SK-N-MC (cell line): Measurements from ENCODE around the gene PYDC1.

Source experiments
- DNase-seq: peaks from one replicate; pipeline ENCODE4 v3.0.0-alpha.2; 2011; ENCODE audit warnings: low read depth, low spot score
- H3K27ac ChIP-seq: fragments of 200-600 bp; sonication (generic); 2 replicates; pipeline ENCODE4 v1.5.1; 2016; ENCODE audit warnings: mixed run types
- H3K36me3 ChIP-seq: fragments of 200-600 bp; sonication (generic); 2 replicates; pipeline ENCODE4 v1.6.1; 2017; ENCODE audit warnings: antibody characterized with exemption, low read length, mixed read lengths; ENCODE audit not compliant: insufficient read depth
- H3K4me3 ChIP-seq: fragments of 200-600 bp; sonication (generic); 2 replicates; pipeline ENCODE4 v1.5.1; 2016
- H3K9ac ChIP-seq: fragments of 200-600 bp; sonication (generic); 2 replicates; pipeline ENCODE4 v1.8.0; 2017; ENCODE audit warnings: mixed run types, mixed read lengths; ENCODE audit not compliant: insufficient read length
- H3K9me3 ChIP-seq: fragments of 200-600 bp; sonication (generic); 2 replicates; pipeline ENCODE4 v1.6.1; 2017; ENCODE audit warnings: low read depth, mild to moderate bottlenecking, antibody characterized with exemption, low read length, moderate library complexity, mixed read lengths
- EZH2 ChIP-seq: fragments of 200-600 bp; sonication (generic); IDR thresholded peaks from one replicate; pipeline ENCODE4 v1.6.1; 2017; ENCODE audit warnings: antibody characterized with exemption
- FOXP2 ChIP-seq: optimal IDR thresholded peaks from 2 replicates; pipeline ENCODE3; 2011; ENCODE audit warnings: mild to moderate bottlenecking, moderate library complexity; ENCODE audit not compliant: insufficient read depth; ENCODE audit errors: extremely low read length, control extremely low read depth
- POLR2AphosphoS5 ChIP-seq: IDR thresholded peaks from 2 replicates; pipeline ENCODE4 v1.6.1; 2012; ENCODE audit warnings: mild to moderate bottlenecking, low read depth, low read length, borderline replicate concordance

The PYDC1 gene

GRCh38 chr16:31186930-31187807 lies 29.8 kb downstream of the PYDC1 start:
- Histone ChIP-seq H3K9me3 (no peaks in the 10 kb centered on the region), H3K36me3 (peaks cover 100% of the 10 kb centered on the region), H3K27ac (no peak overlapping the region), H3K9ac (no peak overlapping the region), H3K4me3 (no peak overlapping the region)
- TF ChIP-seq FOXP2: no peak
- TF ChIP-seq POLR2AphosphoS5: no peak
- no peak for TF ChIP-seq EZH2
- no peak for DNase-seq

GRCh38 chr16:31186176-31186575 lies 30.8 kb downstream of the PYDC1 start:
- TF ChIP-seq FOXP2: no peak
- Histone ChIP-seq H3K4me3 (no peak overlapping the region), H3K9ac (no peak overlapping the region), H3K36me3 (peaks cover 100% of the 10 kb centered on the region), H3K9me3 (no peaks in the 10 kb centered on the region), H3K27ac (no peak overlapping the region)
- DNase-seq: no peak

- DNase-seq: no peak
- Histone ChIP-seq H3K36me3 (peaks cover 96% of the 10 kb centered on the region), H3K9me3 (no peaks in the 10 kb centered on the region), H3K27ac (no peak overlapping the region), H3K4me3 (no peak overlapping the region), H3K9ac (no peak overlapping the region)
- TF ChIP-seq EZH2 (no peak), FOXP2 (no peak)
These were observed 31.6 kb downstream of the PYDC1 start for GRCh38 chr16:31185339-31185738.

GRCh38 chr16:31184888-31185287 lies 32.0 kb downstream of the PYDC1 start:
- H3K27ac ChIP-seq: no peak overlapping the region
- no peak overlapping the region for H3K4me3 ChIP-seq
- TF ChIP-seq POLR2AphosphoS5: no peak
- no peak for TF ChIP-seq FOXP2
- TF ChIP-seq EZH2: no peak
- H3K9me3 ChIP-seq: no peaks in the 10 kb centered on the region
- H3K36me3 ChIP-seq: peaks cover 92% of the 10 kb centered on the region
- no peak overlapping the region for H3K9ac ChIP-seq
- no peak for DNase-seq

DNA sequence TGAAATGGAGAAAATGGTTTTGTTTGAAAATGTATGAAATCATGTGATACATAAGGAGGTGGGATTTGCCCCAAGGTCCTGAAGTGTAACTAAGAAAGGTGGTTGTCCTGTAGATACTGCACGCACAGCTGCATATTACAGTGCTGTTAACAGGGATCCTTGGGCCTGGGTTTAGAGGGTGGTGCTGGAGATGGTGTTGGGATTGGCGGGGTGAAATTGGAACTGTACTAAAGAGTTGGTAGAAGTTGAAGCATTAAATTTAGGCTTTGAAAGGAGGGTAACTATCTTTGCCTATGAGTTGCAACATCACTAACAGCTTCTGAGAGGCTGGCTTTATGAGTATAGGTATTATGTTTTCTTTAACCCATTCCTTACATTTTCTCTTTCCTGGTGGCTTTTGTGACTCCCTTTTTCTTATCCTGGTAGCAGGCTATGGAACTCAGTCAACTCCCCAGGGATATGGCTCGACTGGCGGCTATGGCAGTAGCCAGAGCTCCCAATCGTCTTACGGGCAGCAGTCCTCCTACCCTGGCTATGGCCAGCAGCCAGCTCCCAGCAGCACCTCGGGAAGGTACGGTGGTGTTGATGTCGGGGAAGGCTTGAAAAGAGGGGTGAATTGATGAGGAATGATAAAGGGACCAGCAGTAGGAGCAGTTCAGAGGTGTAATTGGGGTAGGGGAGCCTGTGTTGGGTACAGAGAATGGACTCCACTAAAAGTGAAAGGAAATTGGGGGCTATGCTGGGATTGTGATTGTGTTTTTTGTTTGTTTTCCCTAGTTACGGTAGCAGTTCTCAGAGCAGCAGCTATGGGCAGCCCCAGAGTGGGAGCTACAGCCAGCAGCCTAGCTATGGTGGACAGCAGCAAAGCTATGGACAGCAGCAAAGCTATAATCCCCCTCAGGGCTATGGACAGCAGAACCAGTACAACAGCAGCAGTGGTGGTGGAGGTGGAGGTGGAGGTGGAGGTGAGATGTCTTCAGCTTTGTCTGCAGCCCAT lies 33.2 kb downstream of the PYDC1 start:
- TF ChIP-seq EZH2 (no peak), FOXP2 (no peak), POLR2AphosphoS5 (no peak)
- DNase-seq: no peak
- H3K9me3 ChIP-seq: no peaks in the 10 kb centered on the region
- H3K36me3 ChIP-seq: peaks cover 80% of the 10 kb centered on the region
- peak overlapping the region; percentile 90 for H3K4me3 ChIP-seq
- H3K27ac ChIP-seq: no peak overlapping the region
- H3K9ac ChIP-seq: peak overlapping the region; percentile 99

DNA sequence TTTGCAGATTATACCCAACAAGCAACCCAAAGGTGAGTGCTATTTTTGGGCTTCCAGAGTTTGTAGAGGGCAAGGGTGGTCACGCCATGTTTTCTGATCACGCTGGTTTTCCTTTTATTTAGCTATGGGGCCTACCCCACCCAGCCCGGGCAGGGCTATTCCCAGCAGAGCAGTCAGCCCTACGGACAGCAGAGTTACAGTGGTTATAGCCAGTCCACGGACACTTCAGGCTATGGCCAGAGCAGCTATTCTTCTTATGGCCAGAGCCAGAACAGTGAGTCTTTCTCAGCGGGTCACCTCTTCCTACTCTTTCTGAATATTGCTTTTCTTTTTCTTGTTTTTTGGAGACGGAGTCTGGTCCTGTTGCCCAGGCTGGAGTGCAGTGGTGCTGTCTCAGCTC lies 34.5 kb downstream of the PYDC1 start:
- Histone ChIP-seq H3K27ac (no peak overlapping the region), H3K9ac (peak overlapping the region; percentile 99), H3K36me3 (peaks cover 67% of the 10 kb centered on the region), H3K9me3 (no peaks in the 10 kb centered on the region), H3K4me3 (peak overlapping the region; percentile 90)
- DNase-seq: no peak
- TF ChIP-seq POLR2AphosphoS5 (no peak), EZH2 (no peak), FOXP2 (no peak)

- H3K36me3 ChIP-seq: peaks cover 56% of the 10 kb centered on the region
- no peak for TF ChIP-seq EZH2
- no peak for TF ChIP-seq POLR2AphosphoS5
- no peak for TF ChIP-seq FOXP2
- no peaks in the 10 kb centered on the region for H3K9me3 ChIP-seq
- DNase-seq: no peak
- peak overlapping the region; percentile 99 for H3K9ac ChIP-seq
- peak overlapping the region; percentile 97; the same call in 1 of the 2 replicates for H3K27ac ChIP-seq
- H3K4me3 ChIP-seq: peak overlapping the region; percentile 90
These were observed 35.7 kb downstream of the PYDC1 start for GRCh38 chr16:31181102-31181830.
